A549 (cell line): ENCODE results near the gene SCGB1D2.

Experiments
- BHLHE40 ChIP-seq: IDR thresholded peaks from 2 replicates; pipeline ENCODE4 v1.6.1; 2012; ENCODE audit warnings: low read depth, low read length, inconsistent platforms
- CHD2 ChIP-seq: fragments of 150-350 bp; IDR thresholded peaks from 2 replicates; pipeline ENCODE4 v1.6.1; 2014; ENCODE audit warnings: low read length; ENCODE audit not compliant: partially characterized antibody
- CHD4 ChIP-seq: fragments of 200-600 bp; sonication (generic); IDR thresholded peaks from 2 replicates; pipeline ENCODE4 v1.6.1; 2016; ENCODE audit warnings: antibody characterized with exemption, mild to moderate bottlenecking, borderline replicate concordance
- EP300 ChIP-seq, 2 experiments: fragments of >200 bp; sonication (Bioruptor Twin); formaldehyde crosslinking; IDR thresholded peaks; 2 replicates in 1 of 2; 3 replicates in 1 of 2; pipeline ENCODE4 v1.6.1; 2016 to 2017
- MYC ChIP-seq: IDR thresholded peaks from 2 replicates; pipeline ENCODE4 v1.6.1; 2012; ENCODE audit warnings: mild to moderate bottlenecking, inconsistent platforms, low read length, improper control_type of control experiment, borderline replicate concordance
- POLR2A ChIP-seq: IDR thresholded peaks from 2 replicates; pipeline ENCODE4 v1.6.1; 2012; ENCODE audit warnings: mild to moderate bottlenecking, low read length
- RAD21 ChIP-seq, 2 experiments: fragments of >200 bp in 1 of 2; sonication (Bioruptor Twin) in 1 of 2; formaldehyde crosslinking in 1 of 2; IDR thresholded peaks in 1 of 2; conservative IDR thresholded peaks in 1 of 2; 2 replicates in 1 of 2; 3 replicates in 1 of 2; pipeline ENCODE4 v1.6.1; 2012 to 2018; ENCODE audit warnings: inconsistent platforms in 1 of 2
- RARB ChIP-seq: fragments of 250-450 bp; sonication (Bioruptor Pico); IDR thresholded peaks from 2 replicates; pipeline ENCODE4 v1.8.0; 2021; ENCODE audit warnings: mild to moderate bottlenecking, moderate library complexity
- RCOR1 ChIP-seq: fragments of 150-350 bp; IDR thresholded peaks from 2 replicates; pipeline ENCODE4 v1.6.1; 2014; ENCODE audit warnings: antibody characterized with exemption, low read length, low read depth
- TF ChIP-seq, protein P1 (sequence below): fragments of >200 bp; sonication (Bioruptor Twin); formaldehyde crosslinking; IDR thresholded peaks from 3 replicates; pipeline ENCODE4 v1.5.1; 2016
- TF ChIP-seq, protein P2 (sequence below): IDR thresholded peaks from 2 replicates; pipeline ENCODE4 v1.6.1; 2012
- TF ChIP-seq, protein P3 (sequence below): fragments of 200-600 bp; sonication (generic); IDR thresholded peaks from 2 replicates; pipeline ENCODE4 v1.6.1; 2016; ENCODE audit warnings: antibody characterized with exemption, mild to moderate bottlenecking, moderate library complexity

DNA sequence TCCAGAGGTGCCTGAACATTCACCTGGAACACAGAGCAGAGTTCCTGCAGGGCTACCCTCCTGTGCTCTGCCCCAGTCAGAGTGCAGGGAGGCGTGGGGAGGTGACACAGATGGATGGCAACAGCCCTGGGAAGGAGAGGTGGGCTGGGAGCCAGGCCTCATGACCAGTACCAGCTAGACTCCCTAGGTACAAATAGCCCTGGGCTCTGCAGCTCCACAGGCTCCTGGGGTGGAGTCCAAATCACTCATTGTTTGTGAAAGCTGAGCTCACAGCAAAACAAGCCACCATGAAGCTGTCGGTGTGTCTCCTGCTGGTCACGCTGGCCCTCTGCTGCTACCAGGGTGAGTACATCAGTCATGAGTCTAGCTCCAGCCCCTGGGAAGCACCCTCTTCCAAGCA lies at the start of gene SCGB1D2:
- TF ChIP-seq, protein P1, sequence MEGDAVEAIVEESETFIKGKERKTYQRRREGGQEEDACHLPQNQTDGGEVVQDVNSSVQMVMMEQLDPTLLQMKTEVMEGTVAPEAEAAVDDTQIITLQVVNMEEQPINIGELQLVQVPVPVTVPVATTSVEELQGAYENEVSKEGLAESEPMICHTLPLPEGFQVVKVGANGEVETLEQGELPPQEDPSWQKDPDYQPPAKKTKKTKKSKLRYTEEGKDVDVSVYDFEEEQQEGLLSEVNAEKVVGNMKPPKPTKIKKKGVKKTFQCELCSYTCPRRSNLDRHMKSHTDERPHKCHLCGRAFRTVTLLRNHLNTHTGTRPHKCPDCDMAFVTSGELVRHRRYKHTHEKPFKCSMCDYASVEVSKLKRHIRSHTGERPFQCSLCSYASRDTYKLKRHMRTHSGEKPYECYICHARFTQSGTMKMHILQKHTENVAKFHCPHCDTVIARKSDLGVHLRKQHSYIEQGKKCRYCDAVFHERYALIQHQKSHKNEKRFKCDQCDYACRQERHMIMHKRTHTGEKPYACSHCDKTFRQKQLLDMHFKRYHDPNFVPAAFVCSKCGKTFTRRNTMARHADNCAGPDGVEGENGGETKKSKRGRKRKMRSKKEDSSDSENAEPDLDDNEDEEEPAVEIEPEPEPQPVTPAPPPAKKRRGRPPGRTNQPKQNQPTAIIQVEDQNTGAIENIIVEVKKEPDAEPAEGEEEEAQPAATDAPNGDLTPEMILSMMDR: no peak
- TF ChIP-seq RAD21 (conservative IDR thresholded peaks at IDR 0.05 in 1 of 2, IDR thresholded peaks at IDR 0.05 in 1 of 2): no peak
- TF ChIP-seq POLR2A: no peak
- no peak for TF ChIP-seq MYC
- TF ChIP-seq, protein P2, sequence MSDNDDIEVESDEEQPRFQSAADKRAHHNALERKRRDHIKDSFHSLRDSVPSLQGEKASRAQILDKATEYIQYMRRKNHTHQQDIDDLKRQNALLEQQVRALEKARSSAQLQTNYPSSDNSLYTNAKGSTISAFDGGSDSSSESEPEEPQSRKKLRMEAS: no peak
- no peak for TF ChIP-seq BHLHE40
- TF ChIP-seq RARB (CRISPR knock-in tag): no peak
- no peak for TF ChIP-seq CHD4
- TF ChIP-seq, protein P3, sequence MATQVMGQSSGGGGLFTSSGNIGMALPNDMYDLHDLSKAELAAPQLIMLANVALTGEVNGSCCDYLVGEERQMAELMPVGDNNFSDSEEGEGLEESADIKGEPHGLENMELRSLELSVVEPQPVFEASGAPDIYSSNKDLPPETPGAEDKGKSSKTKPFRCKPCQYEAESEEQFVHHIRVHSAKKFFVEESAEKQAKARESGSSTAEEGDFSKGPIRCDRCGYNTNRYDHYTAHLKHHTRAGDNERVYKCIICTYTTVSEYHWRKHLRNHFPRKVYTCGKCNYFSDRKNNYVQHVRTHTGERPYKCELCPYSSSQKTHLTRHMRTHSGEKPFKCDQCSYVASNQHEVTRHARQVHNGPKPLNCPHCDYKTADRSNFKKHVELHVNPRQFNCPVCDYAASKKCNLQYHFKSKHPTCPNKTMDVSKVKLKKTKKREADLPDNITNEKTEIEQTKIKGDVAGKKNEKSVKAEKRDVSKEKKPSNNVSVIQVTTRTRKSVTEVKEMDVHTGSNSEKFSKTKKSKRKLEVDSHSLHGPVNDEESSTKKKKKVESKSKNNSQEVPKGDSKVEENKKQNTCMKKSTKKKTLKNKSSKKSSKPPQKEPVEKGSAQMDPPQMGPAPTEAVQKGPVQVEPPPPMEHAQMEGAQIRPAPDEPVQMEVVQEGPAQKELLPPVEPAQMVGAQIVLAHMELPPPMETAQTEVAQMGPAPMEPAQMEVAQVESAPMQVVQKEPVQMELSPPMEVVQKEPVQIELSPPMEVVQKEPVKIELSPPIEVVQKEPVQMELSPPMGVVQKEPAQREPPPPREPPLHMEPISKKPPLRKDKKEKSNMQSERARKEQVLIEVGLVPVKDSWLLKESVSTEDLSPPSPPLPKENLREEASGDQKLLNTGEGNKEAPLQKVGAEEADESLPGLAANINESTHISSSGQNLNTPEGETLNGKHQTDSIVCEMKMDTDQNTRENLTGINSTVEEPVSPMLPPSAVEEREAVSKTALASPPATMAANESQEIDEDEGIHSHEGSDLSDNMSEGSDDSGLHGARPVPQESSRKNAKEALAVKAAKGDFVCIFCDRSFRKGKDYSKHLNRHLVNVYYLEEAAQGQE: no peak
- no peak for TF ChIP-seq CHD2
- no peak for TF ChIP-seq RCOR1
- TF ChIP-seq EP300 (IDR thresholded peaks at IDR 0.05): no peak
